ENCODE data around the gene DCAF16. TPM values are rescaled to one million over a fixed set of nuclear protein-coding genes. Genes with fewer than 3 reads are reported as not detected.
A peak's percentile ranks its signal among the peaks of the same experiment; 100 is the strongest.
"Not testable (repeated sequence)": the region's sequence is repeated elsewhere in the genome, so short reads cannot be mapped to it uniquely, and the experiment has no call there.

Gene DCAF16
- total RNA-seq, result 10 to 100 TPM; 74.7 to 74.9 TPM
- polyA plus RNA-seq, result 10 to 100 TPM; 13.4 to 20.2 TPM

DNA sequence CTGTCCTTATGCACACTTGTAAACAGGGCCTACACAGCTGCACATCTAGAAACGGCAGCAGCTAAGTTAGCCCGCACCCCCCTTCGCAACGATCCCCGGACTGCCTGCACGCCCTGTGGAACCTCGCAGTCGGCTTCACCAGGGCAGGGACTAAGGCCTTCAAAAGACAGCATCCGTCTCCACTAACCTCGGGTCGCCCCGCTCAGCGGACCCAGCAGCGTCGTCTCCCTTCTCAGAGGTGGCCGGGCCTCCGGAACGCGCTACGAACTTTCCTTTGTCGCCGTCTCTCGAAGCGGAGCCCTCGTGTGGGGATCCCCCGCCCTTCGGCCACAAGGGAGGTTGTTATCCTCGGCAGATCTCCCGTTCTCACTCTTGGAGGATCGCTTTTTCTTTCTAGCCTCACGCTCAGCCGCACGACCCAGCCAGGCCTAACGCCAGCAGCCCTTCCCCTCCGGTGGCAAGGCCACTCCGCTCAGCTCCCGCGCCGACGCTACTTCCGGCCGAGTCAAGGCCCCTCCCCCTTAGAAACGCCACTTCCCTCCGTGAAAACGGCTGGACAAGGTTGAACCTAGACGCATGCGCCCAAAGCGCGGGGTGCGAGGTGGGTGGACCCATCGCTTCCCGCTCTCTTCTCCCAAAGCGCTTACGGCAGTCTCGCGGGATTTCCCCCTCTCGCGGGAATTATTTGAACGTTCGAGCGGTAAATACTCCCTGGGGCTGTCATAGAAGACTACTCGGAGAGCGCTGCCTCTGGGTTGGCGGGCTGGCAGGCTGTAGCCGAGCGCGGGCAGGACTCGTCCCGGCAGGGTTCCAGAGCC lies at the start of gene DCAF16, which contains the start of gene NCAPG:
Gene DCAF16 (minus strand): TSS at position 498 of the 818 bp plus-strand sequence. CDS start 6,616 bp downstream, outside the sequence.
Gene NCAPG (plus strand): TSS at position 720 of the 818 bp plus-strand sequence. CDS start 99 bp downstream, outside the sequence.
- CTCF ChIA-PET (ENCODE audit: partially characterized antibody), result interaction anchor here (0.6 to 6.8 kb wide), 7 partner anchors 11 to 785 kb away, joined by 3 to 57 read pairs (median 6); partner anchors contain the start of gene MED28
- Mint-ChIP-seq H3K9me3 (peaks cover 0 to 3% (median 0%) of the 10 kb centered on the region in 8 donors), H3K4me3 (peak within 1 kb of the TSS; percentile 96 to 100 (median 98)), H3K27me3 (no peaks in the 10 kb centered on the region), H3K36me3 (peaks cover 9 to 24% of the 10 kb centered on the region in 2 donors), H3K27ac (peak within 1 kb of the TSS; percentile 97 to 100 (median 99)), H3K4me1 (peaks cover 45 to 70% (median 56%) of the 10 kb centered on the region in 4 donors)
- intact Hi-C loops (cut with micrococcal nuclease), result loop anchor here (1.0 to 5.0 kb wide), 6 partner anchors 196 to 1583 kb away; partner anchors contain the start of genes LAP3, MED28 and TAPT1
- Histone ChIP-seq H3K4me3 (ENCODE audit: low read length in 2 of 2) (peak within 1 kb of the TSS; percentile 74 to 97), H3K27ac (ENCODE audit: low read depth, low read length) (peak within 1 kb of the TSS; percentile 97), H3K36me3 (ENCODE audit: insufficient read depth, low read length) (peaks cover 7% of the 10 kb centered on the region), H3K4me1 (ENCODE audit: insufficient read depth, low read length) (peaks cover 66% of the 10 kb centered on the region), H3K27me3 (ENCODE audit: insufficient read depth, low read length) (no peaks in the 10 kb centered on the region), H3K9me3 (ENCODE audit: control insufficient read depth in 1 of 2, low read length in 2 of 2) (no peaks in the 10 kb centered on the region)
- POLR2A ChIA-PET (ENCODE audit: partially characterized antibody), result interaction anchor here (0.9 to 2.7 kb wide), 5 partner anchors 9 to 233 kb away, joined by 3 to 23 read pairs (median 4); partner anchors contain the start of genes LAP3 and MED28
- DNase-seq, result peak; percentile 98 to 99 (median 99)

DNA sequence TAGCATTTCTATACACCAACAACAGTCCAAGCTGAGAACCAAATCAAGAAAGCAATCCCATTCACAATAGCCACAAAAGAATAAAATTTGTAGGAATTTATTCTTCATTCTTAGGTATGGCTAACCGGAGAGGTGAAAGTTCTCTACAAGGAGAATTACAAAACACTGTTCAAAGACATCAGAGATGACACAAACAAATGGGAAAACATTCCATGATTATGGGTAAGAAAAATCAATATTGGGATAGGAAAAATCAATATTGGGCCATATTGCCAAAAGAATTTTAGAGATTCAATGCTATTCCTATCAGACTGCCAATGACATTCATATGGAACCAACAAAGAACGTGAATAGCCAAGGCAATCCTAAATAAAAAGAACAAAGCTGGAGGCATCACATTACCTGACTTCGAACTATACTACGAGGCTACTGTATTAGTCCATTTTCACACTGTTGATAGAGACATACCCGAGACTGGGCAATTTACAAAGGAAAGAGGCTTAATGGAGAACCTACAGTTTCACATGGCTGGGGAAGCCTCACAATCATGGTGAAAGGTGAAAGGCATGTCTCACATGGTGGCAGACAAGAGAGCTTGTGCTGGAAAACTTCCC lies 49.3 kb upstream of the DCAF16 start:
- no peaks in the 10 kb centered on the region for H3K36me3 ChIP-seq (ENCODE audit: insufficient read depth, low read length)
- ChIA-PET CTCF (ENCODE audit: partially characterized antibody) (no interaction called here), POLR2A (ENCODE audit: partially characterized antibody) (no interaction called here)
- no peak for DNase-seq
- intact Hi-C loops (cut with micrococcal nuclease), result no loop called here
- H3K27me3 Mint-ChIP-seq, result no peaks in the 10 kb centered on the region
- peaks cover 25 to 31% of the 10 kb centered on the region in 2 donors for H3K36me3 Mint-ChIP-seq
- H3K27ac Mint-ChIP-seq, result no peak overlapping the region
- no peak overlapping the region for H3K27ac ChIP-seq (ENCODE audit: low read depth, low read length)
- peaks cover 7 to 35% (median 19%) of the 10 kb centered on the region in 8 donors for H3K9me3 Mint-ChIP-seq
- no peak overlapping the region for H3K4me3 ChIP-seq (ENCODE audit: low read length in 2 of 2)
- H3K27me3 ChIP-seq (ENCODE audit: insufficient read depth, low read length), result no peaks in the 10 kb centered on the region
- H3K4me1 Mint-ChIP-seq, result no peaks in the 10 kb centered on the region
- peaks cover 0 to 5% of the 10 kb centered on the region in 2 donors for H3K9me3 ChIP-seq (ENCODE audit: control insufficient read depth in 1 of 2, low read length in 2 of 2)
- H3K4me3 Mint-ChIP-seq, result no peak overlapping the region
- H3K4me1 ChIP-seq (ENCODE audit: insufficient read depth, low read length), result no peaks in the 10 kb centered on the region

- intact Hi-C loops (cut with micrococcal nuclease), result no loop called here
- Mint-ChIP-seq H3K27ac (no peak overlapping the region), H3K36me3 (peaks cover 5 to 7% of the 10 kb centered on the region in 2 donors), H3K9me3 (peaks cover 0 to 6% (median 4%) of the 10 kb centered on the region in 8 donors), H3K4me1 (no peaks in the 10 kb centered on the region), H3K27me3 (no peaks in the 10 kb centered on the region), H3K4me3 (no peak overlapping the region)
- ChIA-PET POLR2A (ENCODE audit: partially characterized antibody) (no interaction called here), CTCF (ENCODE audit: partially characterized antibody) (interaction anchor here (1.2 kb wide), 1 partner anchor 37 kb away, joined by 3 read pairs; no protein-coding TSS in a partner anchor)
- Histone ChIP-seq H3K4me1 (ENCODE audit: insufficient read depth, low read length) (no peaks in the 10 kb centered on the region), H3K36me3 (ENCODE audit: insufficient read depth, low read length) (no peaks in the 10 kb centered on the region), H3K27ac (ENCODE audit: low read depth, low read length) (no peak overlapping the region), H3K9me3 (ENCODE audit: control insufficient read depth in 1 of 2, low read length in 2 of 2) (no peaks in the 10 kb centered on the region), H3K4me3 (ENCODE audit: low read length in 2 of 2) (no peak overlapping the region), H3K27me3 (ENCODE audit: insufficient read depth, low read length) (no peaks in the 10 kb centered on the region)
- no peak for DNase-seq
Measured at GRCh38 chr4:17854036-17854435, 43.5 kb upstream of the DCAF16 start.

DNA sequence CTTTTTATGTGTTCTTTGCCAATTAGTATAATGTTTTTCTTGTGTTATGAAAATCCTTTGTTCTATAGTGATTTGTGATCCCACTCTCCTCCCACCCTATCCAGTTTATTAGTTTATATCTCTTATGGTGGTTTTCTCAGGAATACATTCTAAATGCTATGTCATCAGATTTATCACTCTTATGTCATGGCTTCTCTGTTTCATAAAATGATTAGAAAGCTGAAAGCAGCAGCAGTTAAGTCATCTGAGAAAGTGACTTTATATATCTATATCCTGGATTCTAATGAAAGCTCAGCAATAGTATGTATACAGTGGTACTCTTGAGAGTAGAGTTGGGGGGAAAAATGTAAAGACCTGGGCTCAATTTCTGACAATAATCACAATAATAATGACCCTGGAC lies 41.4 kb upstream of the DCAF16 start:
- Mint-ChIP-seq H3K4me1 (no peaks in the 10 kb centered on the region), H3K9me3 (peaks cover 0 to 1% (median 0%) of the 10 kb centered on the region in 8 donors), H3K36me3 (peaks cover 1% of the 10 kb centered on the region in 2 donors), H3K27me3 (no peaks in the 10 kb centered on the region), H3K4me3 (no peak overlapping the region), H3K27ac (no peak overlapping the region)
- no peaks in the 10 kb centered on the region for H3K4me1 ChIP-seq (ENCODE audit: insufficient read depth, low read length)
- H3K36me3 ChIP-seq (ENCODE audit: insufficient read depth, low read length), result no peaks in the 10 kb centered on the region
- intact Hi-C loops (cut with micrococcal nuclease), result no loop called here
- POLR2A ChIA-PET (ENCODE audit: partially characterized antibody), result no interaction called here
- DNase-seq, result no peak
- CTCF ChIA-PET (ENCODE audit: partially characterized antibody), result no interaction called here
- no peak overlapping the region for H3K27ac ChIP-seq (ENCODE audit: low read depth, low read length)
- H3K4me3 ChIP-seq (ENCODE audit: low read length in 2 of 2), result no peak overlapping the region
- no peaks in the 10 kb centered on the region for H3K9me3 ChIP-seq (ENCODE audit: control insufficient read depth in 1 of 2, low read length in 2 of 2)
- H3K27me3 ChIP-seq (ENCODE audit: insufficient read depth, low read length), result no peaks in the 10 kb centered on the region

DNA sequence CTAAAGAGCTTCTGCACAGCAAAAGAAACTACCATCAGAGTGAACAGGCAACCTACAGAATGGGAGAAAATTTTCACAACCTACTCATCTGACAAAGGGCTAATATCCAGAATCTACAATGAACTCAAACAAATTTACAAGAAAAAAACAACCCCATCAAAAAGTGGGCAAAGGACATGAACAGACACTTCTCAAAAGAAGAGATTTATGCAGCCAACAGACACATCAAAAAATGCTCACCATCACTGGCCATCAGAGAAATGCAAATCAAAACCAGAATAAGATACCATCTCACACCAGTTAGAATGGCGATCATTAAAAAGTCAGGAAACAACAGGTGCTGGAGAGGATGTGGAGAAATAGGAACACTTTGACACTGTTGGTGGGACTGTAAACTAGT lies 39.7 kb upstream of the DCAF16 start:
- POLR2A ChIA-PET (ENCODE audit: partially characterized antibody); H3K36me3 ChIP-seq (ENCODE audit: insufficient read depth, low read length); H3K36me3 Mint-ChIP-seq; H3K27me3 Mint-ChIP-seq; H3K9me3 ChIP-seq (ENCODE audit: control insufficient read depth in 1 of 2, low read length in 2 of 2); H3K27ac ChIP-seq (ENCODE audit: low read depth, low read length); CTCF ChIA-PET (ENCODE audit: partially characterized antibody); intact Hi-C loops (cut with micrococcal nuclease); H3K4me3 Mint-ChIP-seq; H3K4me1 Mint-ChIP-seq; H3K9me3 Mint-ChIP-seq; H3K27ac Mint-ChIP-seq; DNase-seq; H3K27me3 ChIP-seq (ENCODE audit: insufficient read depth, low read length); H3K4me3 ChIP-seq (ENCODE audit: low read length in 2 of 2); H3K4me1 ChIP-seq (ENCODE audit: insufficient read depth, low read length): not testable (repeated sequence)

GRCh38 chr4:17846266-17846665 lies 35.7 kb upstream of the DCAF16 start:
- H3K27me3 Mint-ChIP-seq, result no peaks in the 10 kb centered on the region
- POLR2A ChIA-PET (ENCODE audit: partially characterized antibody), result no interaction called here

More at GRCh38 chr4:17846266-17846665, 35.7 kb upstream of the DCAF16 start:
- no peaks in the 10 kb centered on the region for H3K9me3 ChIP-seq (ENCODE audit: control insufficient read depth in 1 of 2, low read length in 2 of 2)
- CTCF ChIA-PET (ENCODE audit: partially characterized antibody), result no interaction called here
- H3K27ac ChIP-seq (ENCODE audit: low read depth, low read length), result no peak overlapping the region
- Mint-ChIP-seq H3K36me3 (peaks cover 0 to 2% of the 10 kb centered on the region in 2 donors), H3K4me3 (no peak overlapping the region), H3K27ac (no peak overlapping the region), H3K4me1 (no peaks in the 10 kb centered on the region), H3K9me3 (no peaks in the 10 kb centered on the region)
- no peak overlapping the region for H3K4me3 ChIP-seq (ENCODE audit: low read length in 2 of 2)
- DNase-seq, result no peak
- H3K36me3 ChIP-seq (ENCODE audit: insufficient read depth, low read length), result no peaks in the 10 kb centered on the region
- H3K27me3 ChIP-seq (ENCODE audit: insufficient read depth, low read length), result no peaks in the 10 kb centered on the region
- no peaks in the 10 kb centered on the region for H3K4me1 ChIP-seq (ENCODE audit: insufficient read depth, low read length)
- intact Hi-C loops (cut with micrococcal nuclease), result no loop called here
